HCT116 (cell line): ENCODE data around the gene NUB1. TPM values are rescaled to one million over a fixed set of nuclear protein-coding genes. Genes with fewer than 3 reads are reported as not detected.

Source experiments
- ATAC-seq: fragments of 200-7000 bp; cut with Tn5 transposase; 2 replicates; pipeline ENCODE4 v1.9.1; 2020; ENCODE audit warnings: mild to moderate bottlenecking, moderate library complexity
- BruUV-seq: library from RNA; stranded (reverse); fragments of 400-500 nt; replicated peaks from 2 replicates; lab custom pipeline; 2021; lab: Mats Ljungman, UMichigan
- CTCF ChIA-PET: fragments of 300-600 bp; sonication (Branson Sonifier 250); formaldehyde crosslinking; loops from one replicate; lab custom pipeline; 2021; ENCODE audit warnings: antibody characterized with exemption; lab: Charles Lee
- POLR2A ChIA-PET: fragments of 300-600, 350-600 bp; sonication (Branson Sonifier 250); formaldehyde crosslinking; loops from one replicate; lab custom pipeline; 2021; ENCODE audit warnings: antibody characterized with exemption; lab: Charles Lee
- RAD21 ChIA-PET, 2 experiments: fragments of 300-600 bp; sonication (Branson Sonifier 250); formaldehyde crosslinking; loops; one replicate each; lab custom pipeline; 2023; ENCODE audit warnings: low total read pairs in 2 of 2; ENCODE audit not compliant: uncharacterized antibody in 2 of 2, unreplicated experiment in 2 of 2, low non-redundant PET in 1 of 2; lab: Charles Lee
- DNase-seq: peaks from one replicate; pipeline ENCODE4 v3.0.0-alpha.2; 2010; ENCODE audit warnings: low read depth, low spot score
- H2AFZ ChIP-seq: fragments of 200-600 bp; shearing (Covaris generic), sonication (generic); 2 replicates; pipeline ENCODE4 v1.6.1; 2017; ENCODE audit warnings: low read depth, mixed run types, mixed read lengths, antibody characterized with exemption, low read length; ENCODE audit not compliant: poor library complexity, severe bottlenecking
- H3K27ac ChIP-seq: 2 replicates; pipeline ENCODE4 v1.5.1; 2012; ENCODE audit warnings: low read depth, low read length
- H3K27me3 ChIP-seq: fragments of 200-600 bp; sonication (generic); 2 replicates; pipeline ENCODE4 v1.6.1; 2016; ENCODE audit warnings: mixed run types, low read length, mixed read lengths; ENCODE audit not compliant: insufficient read depth
- H3K36me3 ChIP-seq, 2 experiments: fragments of 200-500 bp in 1 of 2; fragments of 200-600 bp in 1 of 2; sonication (Bioruptor generic) in 1 of 2; sonication (generic) in 1 of 2; 2 replicates each; pipeline versions ENCODE4 v1.5.1 to v1.6.1; 2014 to 2016; ENCODE audit warnings: low read length in 2 of 2, inconsistent platforms in 1 of 2, mixed read lengths in 1 of 2, mixed run types in 1 of 2; ENCODE audit not compliant: insufficient read depth in 2 of 2, control insufficient read depth in 1 of 2
- H3K4me1 ChIP-seq, 2 experiments: fragments of 200-600 bp in 1 of 2; sonication (generic) in 1 of 2; 2 replicates each; pipeline versions ENCODE4 v1.5.1 to v1.6.1; 2012 to 2017; ENCODE audit warnings: low read length in 2 of 2, inconsistent platforms in 1 of 2, mild to moderate bottlenecking in 1 of 2, mixed read lengths in 1 of 2, mixed run types in 1 of 2, moderate library complexity in 1 of 2; ENCODE audit not compliant: insufficient read depth in 2 of 2, control insufficient read depth in 1 of 2
- H3K4me2 ChIP-seq: fragments of 200-600 bp; sonication (generic); 2 replicates; pipeline ENCODE4 v1.6.1; 2017; ENCODE audit warnings: mixed run types, low read length, mixed read lengths
- H3K4me3 ChIP-seq, 2 experiments: fragments of 200-600 bp in 1 of 2; sonication (generic) in 1 of 2; replicated peaks in 1 of 2; 2 replicates each; pipeline ENCODE4 v1.5.1; 2011 to 2016; ENCODE audit warnings: low read length in 2 of 2, control low read depth in 1 of 2, low read depth in 1 of 2, mild to moderate bottlenecking in 1 of 2, mixed read lengths in 1 of 2, mixed run types in 1 of 2
- H3K79me2 ChIP-seq: fragments of 200-600 bp; sonication (generic); 2 replicates; pipeline ENCODE4 v1.6.1; 2017; ENCODE audit warnings: mild to moderate bottlenecking, mixed run types, low read length, moderate library complexity, mixed read lengths; ENCODE audit not compliant: insufficient read depth
- H3K9ac ChIP-seq: fragments of 200-600 bp; sonication (generic); 2 replicates; pipeline ENCODE4 v1.6.1; 2016; ENCODE audit warnings: low read length, mixed read lengths
- H3K9me2 ChIP-seq: fragments of 200-600 bp; sonication (generic), shearing (Covaris generic); 2 replicates; pipeline ENCODE4 v1.6.1; 2017; ENCODE audit warnings: mixed run types, mild to moderate bottlenecking, moderate library complexity; ENCODE audit not compliant: insufficient read depth
- H3K9me3 ChIP-seq, 2 experiments: fragments of 200-500 bp in 1 of 2; fragments of 200-600 bp in 1 of 2; sonication (Bioruptor generic) in 1 of 2; sonication (generic) in 1 of 2; 2 replicates each; pipeline ENCODE4 v1.6.1; 2014 to 2017; ENCODE audit warnings: low read length in 2 of 2, mixed read lengths in 2 of 2, inconsistent platforms in 1 of 2, low read depth in 1 of 2, mild to moderate bottlenecking in 1 of 2, mixed run types in 1 of 2, moderate library complexity in 1 of 2; ENCODE audit not compliant: control insufficient read depth in 1 of 2, insufficient read depth in 1 of 2
- H4K20me1 ChIP-seq: fragments of 200-600 bp; sonication (generic), shearing (Covaris generic); 2 replicates; pipeline ENCODE4 v1.6.1; 2017; ENCODE audit warnings: mixed run types, mild to moderate bottlenecking, moderate library complexity; ENCODE audit not compliant: insufficient read depth
- EGR1 ChIP-seq: IDR thresholded peaks from 2 replicates; pipeline ENCODE4 v1.6.1; 2012; ENCODE audit warnings: low read depth
- ELF1 ChIP-seq: IDR thresholded peaks from 2 replicates; pipeline ENCODE4 v1.6.1; 2012; ENCODE audit warnings: low read depth, borderline replicate concordance
- EZH2 ChIP-seq: fragments of 200-600 bp; sonication (generic); IDR thresholded peaks from 2 replicates; pipeline ENCODE4 v1.6.1; 2017; ENCODE audit warnings: antibody characterized with exemption, mixed run types
- EZH2phosphoT487 ChIP-seq: fragments of 200-600 bp; IDR thresholded peaks from 2 replicates; pipeline ENCODE4 v1.6.1; 2018; ENCODE audit warnings: antibody characterized with exemption, borderline replicate concordance
- FOSL1 ChIP-seq: IDR thresholded peaks from 2 replicates; pipeline ENCODE4 v1.6.1; 2012; ENCODE audit warnings: low read depth
- RAD21 ChIP-seq: IDR thresholded peaks from 2 replicates; pipeline ENCODE4 v1.6.1; 2012; ENCODE audit warnings: low read depth, mild to moderate bottlenecking
- SRF ChIP-seq: IDR thresholded peaks from 2 replicates; pipeline ENCODE4 v1.6.1; 2012; ENCODE audit warnings: low read depth
- TCF7L2 ChIP-seq: IDR thresholded peaks from 2 replicates; pipeline ENCODE4 v1.7.0; 2011; ENCODE audit warnings: borderline replicate concordance, inconsistent platforms; ENCODE audit not compliant: insufficient read depth, insufficient read length; ENCODE audit errors: extremely low read depth
- YY1 ChIP-seq: IDR thresholded peaks from 2 replicates; pipeline ENCODE4 v1.6.1; 2011; ENCODE audit warnings: low read length, low read depth, moderate library complexity, mild to moderate bottlenecking; ENCODE audit not compliant: insufficient replicate concordance; ENCODE audit errors: extremely low read depth
- ZBTB33 ChIP-seq: IDR thresholded peaks from 2 replicates; pipeline ENCODE4 v1.6.1; 2011; ENCODE audit warnings: mild to moderate bottlenecking, low read length, moderate library complexity; ENCODE audit not compliant: insufficient replicate concordance; ENCODE audit errors: extremely low read depth
- ZNF274 ChIP-seq: fragments of 200-500 bp; sonication (Bioruptor generic); IDR thresholded peaks from 2 replicates; pipeline ENCODE4 v1.6.1; 2014; ENCODE audit warnings: mild to moderate bottlenecking, low read depth, low read length, inconsistent platforms
- intact Hi-C: fragments of 100-400 bp; cut with micrococcal nuclease; formaldehyde crosslinking; loops from 2 replicates; pipeline ENCODE4 v1.10.0; 2022
- total RNA-seq: library from RNA; stranded (reverse); gene quantifications from one replicate; pipeline ENCODE4 v1.2.1, GENCODE V29; 2021; ENCODE audit not compliant: unreplicated experiment
- TF ChIP-seq, protein P1 (sequence below): IDR thresholded peaks from 2 replicates; pipeline ENCODE4 v1.6.1; 2012; ENCODE audit warnings: low read depth
- TF ChIP-seq, protein P2 (sequence below): IDR thresholded peaks from 2 replicates; pipeline ENCODE4 v1.6.1; 2012

Gene NUB1
- total RNA-seq, 1 experiment from 2014 or later, result 44.0 TPM

GRCh38 chr7:151387161-151388006 is 45.8 kb downstream of the NUB1 start:
- H3K4me1 ChIP-seq, result peaks cover 6 to 7% of the 10 kb centered on the region in 2 experiments; a peak in 2 of 4 replicates
- H3K4me2 ChIP-seq, result no peak overlapping the region
- H3K4me3 ChIP-seq, result no peak overlapping the region
- H3K27me3 ChIP-seq, result no peaks in the 10 kb centered on the region
- TF ChIP-seq EZH2 (no peak), EGR1 (no peak)
- TF ChIP-seq, protein P1, sequence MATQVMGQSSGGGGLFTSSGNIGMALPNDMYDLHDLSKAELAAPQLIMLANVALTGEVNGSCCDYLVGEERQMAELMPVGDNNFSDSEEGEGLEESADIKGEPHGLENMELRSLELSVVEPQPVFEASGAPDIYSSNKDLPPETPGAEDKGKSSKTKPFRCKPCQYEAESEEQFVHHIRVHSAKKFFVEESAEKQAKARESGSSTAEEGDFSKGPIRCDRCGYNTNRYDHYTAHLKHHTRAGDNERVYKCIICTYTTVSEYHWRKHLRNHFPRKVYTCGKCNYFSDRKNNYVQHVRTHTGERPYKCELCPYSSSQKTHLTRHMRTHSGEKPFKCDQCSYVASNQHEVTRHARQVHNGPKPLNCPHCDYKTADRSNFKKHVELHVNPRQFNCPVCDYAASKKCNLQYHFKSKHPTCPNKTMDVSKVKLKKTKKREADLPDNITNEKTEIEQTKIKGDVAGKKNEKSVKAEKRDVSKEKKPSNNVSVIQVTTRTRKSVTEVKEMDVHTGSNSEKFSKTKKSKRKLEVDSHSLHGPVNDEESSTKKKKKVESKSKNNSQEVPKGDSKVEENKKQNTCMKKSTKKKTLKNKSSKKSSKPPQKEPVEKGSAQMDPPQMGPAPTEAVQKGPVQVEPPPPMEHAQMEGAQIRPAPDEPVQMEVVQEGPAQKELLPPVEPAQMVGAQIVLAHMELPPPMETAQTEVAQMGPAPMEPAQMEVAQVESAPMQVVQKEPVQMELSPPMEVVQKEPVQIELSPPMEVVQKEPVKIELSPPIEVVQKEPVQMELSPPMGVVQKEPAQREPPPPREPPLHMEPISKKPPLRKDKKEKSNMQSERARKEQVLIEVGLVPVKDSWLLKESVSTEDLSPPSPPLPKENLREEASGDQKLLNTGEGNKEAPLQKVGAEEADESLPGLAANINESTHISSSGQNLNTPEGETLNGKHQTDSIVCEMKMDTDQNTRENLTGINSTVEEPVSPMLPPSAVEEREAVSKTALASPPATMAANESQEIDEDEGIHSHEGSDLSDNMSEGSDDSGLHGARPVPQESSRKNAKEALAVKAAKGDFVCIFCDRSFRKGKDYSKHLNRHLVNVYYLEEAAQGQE, result no peak
- RAD21 ChIA-PET, result no interaction called here
- no peaks in the 10 kb centered on the region for H4K20me1 ChIP-seq
- no peaks in the 10 kb centered on the region for H3K9me3 ChIP-seq
- H3K36me3 ChIP-seq, result no peaks in the 10 kb centered on the region
- ATAC-seq, result no peak
- no peak overlapping the region for H2AFZ ChIP-seq
- POLR2A ChIA-PET, result no interaction called here
- H3K9ac ChIP-seq, result no peak overlapping the region
- no peak overlapping the region; the same call in 1 of the 2 replicates for H3K27ac ChIP-seq
- no TSS peak for BruUV-seq
- H3K79me2 ChIP-seq, result no peaks in the 10 kb centered on the region
- intact Hi-C loops, result no loop called here
- DNase-seq, result no peak
- no peaks in the 10 kb centered on the region for H3K9me2 ChIP-seq
- CTCF ChIA-PET, result no interaction called here

GRCh38 chr7:151388007-151388297 is 46.3 kb downstream of the NUB1 start:
- Histone ChIP-seq H3K4me3 (no peak overlapping the region), H3K4me1 (peaks cover 7 to 9% of the 10 kb centered on the region in 2 experiments; a peak in 2 of 4 replicates), H3K9me3 (no peaks in the 10 kb centered on the region), H3K4me2 (no peak overlapping the region), H3K79me2 (no peaks in the 10 kb centered on the region), H3K36me3 (no peaks in the 10 kb centered on the region), H3K27me3 (no peaks in the 10 kb centered on the region), H3K27ac (no peak overlapping the region), H4K20me1 (no peaks in the 10 kb centered on the region), H3K9ac (no peak overlapping the region), H3K9me2 (no peaks in the 10 kb centered on the region), H2AFZ (no peak overlapping the region)
- BruUV-seq, result no TSS peak
- POLR2A ChIA-PET, result no interaction called here
- DNase-seq (no peak), ATAC-seq (no peak)
- CTCF ChIA-PET, result no interaction called here
- RAD21 ChIA-PET, result no interaction called here
- intact Hi-C loops, result no loop called here
- TF ChIP-seq FOSL1, result no peak
- no peak for TF ChIP-seq TCF7L2
- no peak for TF ChIP-seq EZH2phosphoT487
- no peak for TF ChIP-seq RAD21
- no peak for TF ChIP-seq YY1
- TF ChIP-seq, protein P2, sequence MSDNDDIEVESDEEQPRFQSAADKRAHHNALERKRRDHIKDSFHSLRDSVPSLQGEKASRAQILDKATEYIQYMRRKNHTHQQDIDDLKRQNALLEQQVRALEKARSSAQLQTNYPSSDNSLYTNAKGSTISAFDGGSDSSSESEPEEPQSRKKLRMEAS, result no peak
- no peak for TF ChIP-seq EGR1
- TF ChIP-seq SRF, result no peak
- TF ChIP-seq ELF1, result no peak
- TF ChIP-seq ZBTB33, result no peak
- TF ChIP-seq ZNF274, result no peak
